Activated naive CD4-positive, alpha-beta T cell (primary cell): ENCODE data around the gene GOT1.
A peak's percentile ranks its signal among the peaks of the same experiment; 100 is the strongest.

Experiments
- DNase-seq, 4 experiments: peaks; one replicate each; lab custom pipeline; 2025; lab: John Stamatoyannopoulos, UW

The GOT1 gene

DNA sequence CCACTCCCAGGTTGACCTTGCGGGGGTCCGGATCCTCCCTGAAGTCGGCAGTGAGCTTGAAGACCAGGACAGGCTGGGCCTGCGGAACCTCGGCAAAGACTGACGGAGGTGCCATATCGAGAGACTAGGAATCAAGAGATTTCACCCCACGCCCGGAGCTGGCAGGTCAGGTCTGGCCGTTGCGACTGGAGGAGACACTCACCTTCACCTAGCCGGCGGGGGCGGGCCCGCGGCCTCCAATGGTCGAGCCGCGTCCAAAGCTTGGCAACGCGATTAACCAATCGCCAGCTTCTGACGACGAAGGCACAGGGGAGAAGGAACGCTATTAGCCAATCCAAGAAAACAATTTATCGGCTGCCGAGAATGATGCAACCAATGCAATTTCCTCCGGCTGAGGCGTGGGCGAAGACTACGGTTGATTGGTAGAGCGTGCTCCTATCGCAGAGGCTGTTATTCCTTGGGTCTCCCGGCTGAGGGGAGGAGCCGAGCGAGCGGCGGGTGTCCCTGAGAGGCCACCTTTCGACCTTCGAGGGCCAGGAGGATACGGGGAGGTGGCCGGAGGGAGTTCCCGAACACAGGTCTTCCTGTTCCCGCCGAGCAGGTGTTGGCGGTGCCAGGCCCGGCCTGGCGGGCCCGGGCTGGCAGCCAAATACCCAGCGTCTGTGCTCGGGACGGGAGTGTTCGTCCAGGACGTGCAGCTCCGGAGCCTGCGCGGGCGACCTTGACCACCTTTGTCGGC lies at the start of gene GOT1:
TSS of gene GOT1 (minus strand) at position 174 of the 739 bp plus-strand sequence. CDS start at position 115, 59 bp downstream.
- DNase-seq: peak; percentile 76 to 85 (median 82)

- DNase-seq: no peak
Measured at GRCh38 chr10:99470327-99470726, 39.9 kb upstream of the GOT1 start.

DNA sequence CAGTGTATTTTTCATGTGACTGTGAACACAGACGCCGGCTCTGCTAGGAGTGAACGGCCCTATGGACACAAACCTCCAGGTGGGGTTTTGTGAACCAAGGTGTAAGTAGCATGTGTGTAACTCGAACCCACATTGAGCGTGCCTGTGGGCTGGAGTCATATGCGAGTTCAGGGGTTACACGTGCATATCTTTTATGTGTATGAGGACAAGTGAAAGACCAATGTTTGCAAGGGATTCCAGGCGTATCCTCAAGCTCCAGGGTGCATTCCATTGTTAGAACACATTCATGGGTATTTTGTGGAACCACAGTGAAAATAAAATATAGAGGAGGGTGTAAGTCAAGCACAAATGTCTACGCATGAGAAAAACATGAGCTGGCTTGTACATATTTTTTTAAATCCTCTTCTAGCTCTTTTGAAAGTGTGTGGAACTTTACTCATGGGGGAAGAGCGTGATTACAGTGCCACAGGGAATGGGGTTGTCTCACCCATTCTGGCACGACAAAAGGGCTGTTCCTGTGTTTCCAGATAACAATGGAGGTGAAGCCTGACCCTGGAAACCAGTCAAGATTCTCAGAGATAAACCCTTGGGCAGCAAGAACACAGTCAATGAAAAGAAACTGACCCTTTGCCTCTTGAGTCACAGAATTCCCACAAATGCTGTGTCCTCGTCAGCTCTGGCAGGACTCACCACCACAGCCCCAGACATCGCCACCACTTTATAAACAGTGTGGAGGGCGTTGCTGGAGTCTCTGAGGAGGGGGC lies 37.0 kb upstream of the GOT1 start:
- no peak for DNase-seq

DNA sequence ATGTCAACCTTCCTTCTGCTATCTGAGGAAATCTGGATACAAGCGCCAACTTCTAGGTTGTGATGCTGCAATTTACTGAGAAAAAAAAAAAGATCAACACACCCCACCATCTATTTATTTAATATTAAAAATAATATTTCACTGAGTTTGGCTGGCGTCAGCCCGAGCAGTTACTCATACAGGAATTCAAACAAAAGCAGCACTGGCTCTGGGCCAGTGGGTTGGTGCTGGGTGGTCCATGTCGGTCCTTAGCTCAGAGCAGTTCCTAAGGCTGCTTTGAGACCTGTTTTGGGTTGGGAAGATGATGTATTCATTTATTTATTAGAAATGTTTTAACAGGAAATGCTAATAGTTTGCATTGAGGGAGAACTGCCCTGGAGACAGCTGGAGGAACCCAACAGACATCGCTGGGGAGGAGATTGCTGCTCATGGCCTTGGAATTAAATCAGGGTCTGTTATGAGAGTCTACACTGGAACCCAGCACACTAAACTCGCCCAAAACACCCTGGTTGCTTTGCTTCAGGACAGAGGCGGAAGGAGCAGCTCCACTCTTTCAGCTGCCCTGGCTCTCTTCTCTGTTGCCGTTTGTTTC lies 36.3 kb upstream of the GOT1 start:
- no peak for DNase-seq

- DNase-seq: no peak
Measured at GRCh38 chr10:99461230-99461629, 30.8 kb upstream of the GOT1 start.

- DNase-seq: no peak
Measured at GRCh38 chr10:99460070-99460469, 29.6 kb upstream of the GOT1 start.

DNA sequence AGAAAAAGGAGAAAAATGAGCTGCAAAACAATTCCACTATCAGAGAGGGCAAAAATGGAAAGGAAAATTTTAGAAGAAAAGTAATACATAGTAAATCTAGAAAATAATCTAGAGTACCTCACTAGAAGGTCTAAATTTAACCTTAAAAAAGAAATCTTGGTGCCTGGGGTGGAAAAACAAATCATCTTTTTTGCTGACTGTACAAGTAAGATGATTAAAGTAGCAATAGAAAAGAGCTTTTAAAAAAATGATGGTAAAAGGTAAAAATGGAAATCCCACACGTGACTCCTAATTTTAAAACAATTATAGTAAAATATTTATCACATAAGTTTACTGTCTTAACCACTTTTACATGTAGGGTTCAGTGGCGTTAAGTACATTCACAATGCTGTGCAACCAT lies 28.8 kb upstream of the GOT1 start:
- DNase-seq: no peak

DNA sequence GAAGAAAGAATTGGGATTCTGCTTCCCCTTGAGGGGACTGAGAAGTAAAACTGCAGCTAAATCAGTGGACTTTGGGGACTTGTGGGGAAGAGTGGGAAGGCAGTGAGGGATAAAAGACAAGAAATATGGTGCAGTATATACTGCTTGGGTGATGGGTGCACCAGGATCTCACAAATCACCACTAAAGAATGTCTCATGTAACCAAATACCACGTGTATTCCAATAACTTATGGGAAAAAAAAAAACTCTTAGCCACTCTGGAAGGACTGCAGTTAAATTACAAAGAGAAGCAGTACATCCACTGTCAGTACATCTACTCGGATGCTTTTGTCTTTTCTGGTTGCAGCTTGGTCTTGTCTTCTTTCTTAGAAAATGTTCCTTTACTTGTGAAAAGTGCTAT lies 27.4 kb upstream of the GOT1 start:
- DNase-seq: no peak

DNA sequence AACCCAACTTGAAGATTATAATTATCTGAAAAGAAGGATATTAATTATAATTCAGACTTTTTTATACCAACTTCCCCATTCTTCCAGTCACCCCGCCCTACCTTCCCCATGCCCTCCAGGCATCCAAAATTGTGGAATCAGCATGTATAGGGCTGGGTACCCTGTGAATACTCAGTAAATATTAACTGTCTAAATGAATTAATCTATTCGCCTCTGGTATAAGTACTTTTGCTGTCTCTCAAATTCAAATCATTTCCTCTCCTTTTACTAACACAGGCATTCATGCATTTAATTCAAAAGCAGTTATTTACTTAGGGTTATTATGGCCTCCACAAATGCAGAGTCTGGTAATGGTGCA lies 26.5 kb upstream of the GOT1 start:
- DNase-seq: no peak

- no peak for DNase-seq
Measured at GRCh38 chr10:99456207-99456930, 25.9 kb upstream of the GOT1 start.

DNA sequence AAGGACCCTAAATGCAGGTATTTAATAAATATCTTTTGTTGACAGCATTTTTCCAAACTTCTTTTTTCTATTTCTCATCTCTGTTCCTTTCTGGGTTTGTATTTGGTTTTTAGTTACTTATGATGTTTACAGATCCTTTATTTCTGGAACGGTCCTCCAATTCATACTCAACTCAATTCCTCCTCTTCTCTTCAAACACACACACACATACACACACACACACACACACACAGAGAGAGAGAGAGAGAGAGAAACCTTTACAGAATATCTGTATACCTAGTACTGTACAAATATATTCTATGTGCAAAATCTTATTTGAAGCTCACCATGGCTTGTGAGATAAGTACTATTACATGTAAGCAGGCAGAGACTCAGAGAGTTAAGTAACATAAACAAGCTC lies 21.6 kb upstream of the GOT1 start:
- DNase-seq: no peak

DNA sequence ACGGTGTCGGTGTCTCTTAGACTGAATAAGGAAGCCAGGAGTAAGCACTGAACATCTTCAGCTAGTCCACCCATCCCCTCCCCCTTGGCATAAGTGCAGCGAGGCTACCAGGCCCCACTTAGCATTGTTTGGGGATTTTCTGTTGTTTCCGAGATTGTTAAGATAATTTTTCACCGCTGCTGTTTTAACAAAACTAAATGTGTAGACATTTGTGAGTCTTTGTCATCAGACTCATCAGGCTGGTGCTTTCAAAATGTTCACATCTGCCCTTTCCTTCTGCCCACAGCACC lies 21.0 kb upstream of the GOT1 start:
- DNase-seq: no peak

DNA sequence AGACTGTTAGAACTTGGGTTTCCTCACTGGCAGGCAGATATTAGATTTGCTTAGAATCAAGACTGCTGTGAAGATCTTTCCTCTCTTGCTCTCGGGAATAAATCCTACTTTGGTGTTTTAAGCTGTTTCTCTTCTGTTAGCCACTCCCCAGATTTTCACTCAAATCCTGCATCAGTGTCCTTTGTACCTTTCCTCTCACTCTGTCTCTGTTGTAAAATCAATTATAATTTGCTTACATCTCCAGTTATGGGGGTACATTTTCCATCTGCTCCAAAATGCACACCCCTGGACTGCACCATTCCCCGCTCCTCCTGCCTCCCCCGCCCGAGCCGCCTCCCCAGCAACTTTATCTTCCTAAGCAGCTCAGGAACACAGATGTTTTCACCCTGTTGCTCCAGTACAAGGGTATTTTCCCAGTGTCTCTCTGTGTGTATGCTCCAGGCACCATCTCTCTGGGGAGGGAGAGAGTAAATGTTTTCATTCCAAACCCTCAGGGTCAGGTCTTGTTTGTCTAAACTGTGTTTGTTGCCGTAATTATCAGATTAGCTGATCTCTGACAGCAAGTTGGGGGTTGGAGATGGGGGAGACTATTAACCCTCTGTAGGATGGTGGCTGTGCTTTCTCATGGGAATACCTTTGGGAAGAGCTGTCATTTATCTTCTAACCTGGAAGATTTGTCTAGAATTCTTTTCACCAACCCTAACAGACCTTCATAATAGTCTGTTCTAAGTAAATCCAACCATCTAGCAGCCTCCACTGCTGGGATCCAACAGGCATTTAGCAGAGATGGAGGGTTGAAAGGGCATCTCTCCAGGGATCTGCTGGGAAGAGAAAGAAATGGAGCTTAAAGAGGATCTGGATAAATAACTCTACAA lies 20.4 kb upstream of the GOT1 start:
- no peak for DNase-seq

GRCh38 chr10:99450156-99450555 lies 19.7 kb upstream of the GOT1 start:
- DNase-seq: no peak

GRCh38 chr10:99449023-99449422 lies 18.6 kb upstream of the GOT1 start:
- DNase-seq: no peak

DNA sequence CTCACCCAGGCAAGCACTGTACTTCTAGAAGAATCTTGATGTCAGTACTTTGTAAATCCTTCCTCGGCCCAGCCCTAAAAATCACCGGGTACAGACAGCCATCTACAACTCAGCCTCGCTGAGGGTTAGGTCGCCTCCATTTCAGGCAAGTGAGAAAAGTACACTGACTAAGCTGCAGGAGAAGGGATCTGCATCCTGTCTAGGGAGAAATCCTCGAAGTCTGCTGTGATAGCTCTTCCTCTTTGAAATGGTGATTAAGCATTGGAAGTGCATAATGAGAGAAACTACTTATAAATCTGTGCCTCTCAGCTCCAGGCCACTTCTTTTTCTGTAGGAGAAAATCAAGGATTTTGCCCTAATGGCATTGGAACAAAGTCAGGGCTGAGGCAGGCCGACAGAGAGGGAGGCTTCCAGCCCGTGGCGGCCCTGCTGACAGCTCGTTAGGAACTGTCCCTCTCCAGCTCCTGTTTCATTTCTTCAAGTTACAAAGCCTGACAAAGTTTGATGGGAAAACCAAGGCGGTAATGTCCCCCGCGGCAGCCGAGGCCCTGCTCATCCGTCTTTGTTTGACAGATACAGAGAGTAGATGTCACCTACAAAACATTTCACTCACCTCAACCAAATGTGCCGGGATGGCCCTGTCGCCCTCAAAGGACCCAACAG lies 14.1 kb upstream of the GOT1 start:
- DNase-seq: no peak

- no peak for DNase-seq
Measured at GRCh38 chr10:99443500-99443899, 13.1 kb upstream of the GOT1 start.

DNA sequence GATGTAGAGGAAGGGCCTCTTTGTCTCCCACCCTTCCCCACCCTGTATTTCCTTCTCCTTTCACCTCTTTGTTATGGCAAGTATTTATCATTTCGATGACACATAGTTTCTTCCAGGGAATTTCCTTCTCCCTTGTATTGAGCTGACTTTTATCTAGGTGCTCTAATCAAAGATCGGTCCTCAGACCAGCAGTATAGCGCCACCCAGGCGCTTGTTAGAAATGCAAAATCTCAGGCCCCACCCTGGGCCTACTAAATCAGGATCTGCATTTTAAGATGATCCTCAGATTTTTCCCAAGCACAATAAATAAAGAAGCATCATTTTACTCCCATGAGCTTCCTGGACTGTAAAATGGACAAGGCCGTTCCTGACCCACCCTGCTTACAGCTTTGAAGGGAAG lies 12.0 kb upstream of the GOT1 start:
- DNase-seq: no peak

- DNase-seq: no peak
Measured at GRCh38 chr10:99438890-99439289, 8.5 kb upstream of the GOT1 start.

DNA sequence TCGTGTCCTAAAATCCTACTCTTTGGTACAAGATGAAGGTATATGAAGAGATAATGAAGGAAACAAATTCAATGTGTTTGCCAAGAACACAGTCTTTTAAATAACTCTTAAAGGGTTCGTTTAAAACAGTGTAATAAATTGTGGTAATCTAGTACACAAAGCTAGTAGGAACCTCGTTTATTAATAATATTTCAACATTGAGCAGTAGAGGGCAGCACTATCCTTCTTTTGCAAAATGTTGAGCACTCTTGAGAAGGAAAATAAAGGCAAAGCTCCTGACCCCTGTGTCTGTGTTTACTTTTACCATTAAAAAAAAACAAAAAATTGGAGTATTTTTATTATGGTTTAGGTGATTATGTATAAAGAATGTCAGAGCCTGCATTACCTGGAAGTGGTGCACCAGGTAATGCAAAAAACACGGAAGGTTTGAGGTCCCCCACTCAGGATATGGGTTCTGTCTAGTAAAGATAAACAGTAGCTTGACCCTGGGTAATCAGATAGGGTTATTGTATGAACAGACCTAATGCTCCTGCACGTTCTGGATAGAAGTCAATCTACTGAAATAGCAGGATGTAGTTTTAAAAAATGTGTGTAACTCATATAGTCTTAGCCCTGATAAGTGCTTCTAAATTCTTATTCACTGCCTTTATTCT lies 5.7 kb upstream of the GOT1 start:
- no peak for DNase-seq
